Ishikawa (cell line): ENCODE data around the gene RBMS1.

ENCODE experiments used
- CEBPB ChIP-seq: IDR thresholded peaks from 2 replicates; pipeline ENCODE4 v1.6.1; 2012
- CREB1 ChIP-seq: IDR thresholded peaks from 2 replicates; pipeline ENCODE4 v1.6.1; 2012; ENCODE audit warnings: low read depth
- EGR1 ChIP-seq: IDR thresholded peaks from 2 replicates; pipeline ENCODE4 v1.6.1; 2012
- EP300 ChIP-seq: IDR thresholded peaks from 2 replicates; pipeline ENCODE4 v1.6.1; 2012; ENCODE audit warnings: borderline replicate concordance
- FOXM1 ChIP-seq: IDR thresholded peaks from 2 replicates; pipeline ENCODE4 v1.6.1; 2012; ENCODE audit warnings: low read depth, borderline replicate concordance
- MAX ChIP-seq: IDR thresholded peaks from 2 replicates; pipeline ENCODE4 v1.6.1; 2012
- NFIC ChIP-seq: IDR thresholded peaks from 2 replicates; pipeline ENCODE4 v1.6.1; 2012
- RAD21 ChIP-seq: IDR thresholded peaks from 2 replicates; pipeline ENCODE4 v1.6.1; 2012; ENCODE audit warnings: low read depth
- REST ChIP-seq: IDR thresholded peaks from 2 replicates; pipeline ENCODE4 v1.6.1; 2012; ENCODE audit warnings: low read depth, mild to moderate bottlenecking
- TAF1 ChIP-seq: IDR thresholded peaks from 2 replicates; pipeline ENCODE4 v1.6.1; 2012; ENCODE audit warnings: low read depth, mild to moderate bottlenecking
- TCF12 ChIP-seq: IDR thresholded peaks from 2 replicates; pipeline ENCODE4 v1.6.1; 2012; ENCODE audit warnings: low read depth
- TEAD4 ChIP-seq: IDR thresholded peaks from 2 replicates; pipeline ENCODE4 v1.6.1; 2012
- USF1 ChIP-seq: IDR thresholded peaks from 2 replicates; pipeline ENCODE4 v1.6.1; 2012
- YY1 ChIP-seq: IDR thresholded peaks from 2 replicates; pipeline ENCODE4 v1.6.1; 2012; ENCODE audit warnings: low read depth
- ZBTB7A ChIP-seq: IDR thresholded peaks from 2 replicates; pipeline ENCODE4 v1.6.1; 2012; ENCODE audit warnings: low read depth

Gene RBMS1

DNA sequence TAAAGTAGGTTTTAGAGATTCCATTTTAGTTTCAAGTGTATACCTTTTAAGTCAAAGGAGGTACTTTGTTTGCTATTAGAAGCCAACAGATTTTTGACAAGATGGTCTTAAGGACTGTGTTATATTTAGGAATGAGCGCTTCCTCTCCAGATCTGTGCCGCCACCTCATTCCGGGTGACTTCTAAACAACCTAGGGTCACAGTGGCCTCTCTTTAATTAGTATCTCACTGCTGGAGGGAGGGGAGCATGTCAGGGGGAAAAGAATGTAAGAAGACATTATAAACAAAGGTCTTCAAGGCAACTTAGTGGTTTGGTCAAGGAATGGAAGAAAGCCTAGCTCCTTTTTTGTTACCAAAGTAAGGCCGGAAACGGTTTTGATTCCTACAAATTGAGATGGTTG, 67.0 kb downstream of the RBMS1 start:
- TF ChIP-seq EP300 (no peak), RAD21 (no peak), TAF1 (no peak), REST (no peak)

GRCh38 chr2:160425434-160426151, 68.0 kb downstream of the RBMS1 start:
- TF ChIP-seq CEBPB, result peak; percentile 56
- TF ChIP-seq ZBTB7A, result no peak

DNA sequence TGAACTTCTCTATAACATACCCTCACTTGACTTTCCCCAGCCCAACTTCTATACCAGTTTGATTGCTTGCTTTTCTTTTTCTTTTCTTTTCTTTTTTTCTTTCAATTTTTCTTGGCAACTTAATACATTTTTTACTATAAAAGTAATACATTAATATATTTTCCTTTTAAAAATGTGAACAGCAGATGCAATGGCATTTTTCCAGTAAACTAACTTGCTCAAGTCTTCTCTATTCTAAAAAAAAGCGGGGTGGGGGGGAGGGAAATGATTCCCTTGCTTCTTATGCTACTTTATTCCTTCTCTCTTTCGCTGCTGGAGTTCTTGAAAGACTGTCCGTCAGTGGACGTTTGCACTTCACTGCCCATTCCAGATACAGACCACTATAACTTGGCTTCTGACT, 70.5 kb downstream of the RBMS1 start:
- TF ChIP-seq TAF1, result no peak
- no peak for TF ChIP-seq FOXM1
- no peak for TF ChIP-seq CREB1
- no peak for TF ChIP-seq NFIC
- no peak for TF ChIP-seq EP300

GRCh38 chr2:160420711-160421110, 72.9 kb downstream of the RBMS1 start:
- TF ChIP-seq CEBPB (no peak), TEAD4 (no peak), ZBTB7A (no peak), NFIC (no peak), FOXM1 (no peak), USF1 (no peak), CREB1 (no peak), YY1 (no peak), REST (no peak), RAD21 (no peak), EGR1 (no peak), TCF12 (no peak), TAF1 (no peak), EP300 (no peak), MAX (no peak)

GRCh38 chr2:160419776-160420505, 73.7 kb downstream of the RBMS1 start:
- no peak for TF ChIP-seq TEAD4
- TF ChIP-seq TCF12, result no peak
- no peak for TF ChIP-seq REST
- TF ChIP-seq FOXM1, result no peak
- TF ChIP-seq RAD21, result no peak
